ENCODE data around the gene FGFR2. TPM values are rescaled to one million over a fixed set of nuclear protein-coding genes. Genes with fewer than 3 reads are reported as not detected.

The FGFR2 gene
- polyA plus RNA-seq, 1 donor from 2014 or later = 14.8 TPM

- Histone ChIP-seq H3K9ac (ENCODE audit: low read length) (no peak overlapping the region), H2AFZ (ENCODE audit: low read depth, low read length) (no peak overlapping the region), H3F3A (ENCODE audit: insufficient read depth, low read length, poor library complexity, severe bottlenecking) (no peaks in the 10 kb centered on the region), H4K20me1 (ENCODE audit: insufficient read depth) (no peaks in the 10 kb centered on the region), H3K27me3 (ENCODE audit: insufficient read depth, low read depth, low read length) (no peaks in the 10 kb centered on the region), H3K4me3 (ENCODE audit: low read length) (no peak overlapping the region), H3K79me2 (replicated peaks; ENCODE audit: insufficient read depth, low read length) (no peaks in the 10 kb centered on the region), H3K4me2 (ENCODE audit: low read length) (no peak overlapping the region), H3K27ac (ENCODE audit: low read length) (no peak overlapping the region), H3K36me3 (ENCODE audit: insufficient read depth, low read length) (no peaks in the 10 kb centered on the region), H3K9me3 (ENCODE audit: low read length) (no peaks in the 10 kb centered on the region), H3K9me2 (ENCODE audit: insufficient read depth, low read length) (no peaks in the 10 kb centered on the region)
- no peak for TF ChIP-seq EP300 (conservative IDR thresholded peaks at IDR 0.05; ENCODE audit: poor library complexity, severe bottlenecking)
- no peak for TF ChIP-seq REST (IDR thresholded peaks at IDR 0.05; ENCODE audit: borderline replicate concordance)
Observed at GRCh38 chr10:121536310-121536913, 61.8 kb downstream of the FGFR2 start.

- H3K79me2 ChIP-seq (replicated peaks; ENCODE audit: insufficient read depth, low read length) = no peaks in the 10 kb centered on the region
- H2AFZ ChIP-seq (ENCODE audit: low read depth, low read length) = no peak overlapping the region
- H3K27me3 ChIP-seq (ENCODE audit: insufficient read depth, low read depth, low read length) = no peaks in the 10 kb centered on the region
- no peaks in the 10 kb centered on the region for H3K36me3 ChIP-seq (ENCODE audit: insufficient read depth, low read length)
- H3K4me2 ChIP-seq (ENCODE audit: low read length) = no peak overlapping the region
- H3F3A ChIP-seq (ENCODE audit: insufficient read depth, low read length, poor library complexity, severe bottlenecking) = no peaks in the 10 kb centered on the region
- H3K9ac ChIP-seq (ENCODE audit: low read length) = no peak overlapping the region
- H4K20me1 ChIP-seq (ENCODE audit: insufficient read depth) = no peaks in the 10 kb centered on the region
- no peak for TF ChIP-seq RAD21 (conservative IDR thresholded peaks at IDR 0.05)
- no peak overlapping the region for H3K27ac ChIP-seq (ENCODE audit: low read length)
- H3K9me2 ChIP-seq (ENCODE audit: insufficient read depth, low read length) = no peaks in the 10 kb centered on the region
- no peak overlapping the region for H3K4me3 ChIP-seq (ENCODE audit: low read length)
- no peaks in the 10 kb centered on the region for H3K9me3 ChIP-seq (ENCODE audit: low read length)
Observed at GRCh38 chr10:121535381-121535780, 62.9 kb downstream of the FGFR2 start.

- H3K27ac ChIP-seq (ENCODE audit: low read length) = no peak overlapping the region
- H3K9ac ChIP-seq (ENCODE audit: low read length) = no peak overlapping the region
- H3K4me2 ChIP-seq (ENCODE audit: low read length) = no peak overlapping the region
- H3K27me3 ChIP-seq (ENCODE audit: insufficient read depth, low read depth, low read length) = no peaks in the 10 kb centered on the region
- TF ChIP-seq RAD21 (conservative IDR thresholded peaks at IDR 0.05) = no peak
- TF ChIP-seq REST (IDR thresholded peaks at IDR 0.05; ENCODE audit: borderline replicate concordance) = no peak
- no peak for TF ChIP-seq POLR2AphosphoS5 (IDR thresholded peaks at IDR 0.05)
- no peak for TF ChIP-seq SMC3 (conservative IDR thresholded peaks at IDR 0.05; ENCODE audit: poor library complexity)
- TF ChIP-seq EZH2 (IDR thresholded peaks at IDR 0.05; ENCODE audit: borderline replicate concordance, insufficient read depth, low read length, poor library complexity, severe bottlenecking) = no peak
- TF ChIP-seq CTCF (IDR thresholded peaks at IDR 0.05; ENCODE audit: poor library complexity, severe bottlenecking) = no peak
- no peak for TF ChIP-seq TAF1 (IDR thresholded peaks at IDR 0.05; ENCODE audit: low read depth)
- no peak for TF ChIP-seq EP300 (conservative IDR thresholded peaks at IDR 0.05; ENCODE audit: poor library complexity, severe bottlenecking)
- no peak for TF ChIP-seq MXI1 (conservative IDR thresholded peaks at IDR 0.05; ENCODE audit: poor library complexity, severe bottlenecking)
- no peak overlapping the region for H2AFZ ChIP-seq (ENCODE audit: low read depth, low read length)
- no peaks in the 10 kb centered on the region for H3K79me2 ChIP-seq (replicated peaks; ENCODE audit: insufficient read depth, low read length)
- no peaks in the 10 kb centered on the region for H4K20me1 ChIP-seq (ENCODE audit: insufficient read depth)
- H3K9me2 ChIP-seq (ENCODE audit: insufficient read depth, low read length) = no peaks in the 10 kb centered on the region
- H3F3A ChIP-seq (ENCODE audit: insufficient read depth, low read length, poor library complexity, severe bottlenecking) = no peaks in the 10 kb centered on the region
- H3K36me3 ChIP-seq (ENCODE audit: insufficient read depth, low read length) = no peaks in the 10 kb centered on the region
- H3K9me3 ChIP-seq (ENCODE audit: low read length) = no peaks in the 10 kb centered on the region
- no peak overlapping the region for H3K4me3 ChIP-seq (ENCODE audit: low read length)
Observed at GRCh38 chr10:121532292-121532864, 65.9 kb downstream of the FGFR2 start.
